Astrocyte (in vitro differentiated cells and primary cell): ENCODE results near the gene PTPRZ1.

Experiments used
- EZH2 ChIP-seq: IDR thresholded peaks from 2 replicates; pipeline ENCODE4 v1.6.1; 2012; ENCODE audit warnings: mild to moderate bottlenecking, low read length, inconsistent platforms; ENCODE audit not compliant: insufficient read depth
- TF ChIP-seq, protein P1 (sequence below): IDR thresholded peaks from 2 replicates; pipeline ENCODE4 v1.5.1; 2011; ENCODE audit warnings: low read depth, mild to moderate bottlenecking, inconsistent platforms, low read length, moderate library complexity; ENCODE audit not compliant: insufficient read depth

DNA sequence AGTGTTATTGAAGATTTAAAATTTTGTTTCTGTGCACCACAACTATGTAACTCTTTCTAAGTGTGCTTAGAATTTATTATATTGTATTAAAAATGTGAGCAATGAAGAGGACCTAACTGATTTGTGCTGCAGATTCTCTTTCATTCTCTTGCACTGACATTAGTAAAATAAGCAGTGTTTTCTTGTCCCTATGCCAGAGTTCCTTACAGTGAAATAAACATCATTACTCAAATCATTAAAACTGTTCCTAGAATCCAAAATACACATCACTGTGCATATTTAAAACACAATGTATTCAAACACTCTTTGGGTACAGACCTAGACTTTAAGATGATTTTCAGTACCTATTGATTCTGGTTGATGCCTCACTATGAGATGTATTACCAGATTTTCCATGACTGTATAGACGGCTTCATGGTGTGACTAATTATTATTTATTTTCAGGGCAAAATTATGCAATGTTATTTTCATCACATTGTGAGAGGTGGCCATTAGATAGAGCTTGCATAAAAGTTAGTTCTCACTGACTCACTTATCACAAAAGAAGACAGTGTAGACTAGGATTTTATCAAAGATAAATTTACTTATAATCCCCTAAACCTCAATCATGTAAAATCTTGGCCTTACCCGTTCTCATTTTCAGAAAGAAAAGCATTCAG is 93.4 kb downstream of the PTPRZ1 start:
- TF ChIP-seq, protein P1, sequence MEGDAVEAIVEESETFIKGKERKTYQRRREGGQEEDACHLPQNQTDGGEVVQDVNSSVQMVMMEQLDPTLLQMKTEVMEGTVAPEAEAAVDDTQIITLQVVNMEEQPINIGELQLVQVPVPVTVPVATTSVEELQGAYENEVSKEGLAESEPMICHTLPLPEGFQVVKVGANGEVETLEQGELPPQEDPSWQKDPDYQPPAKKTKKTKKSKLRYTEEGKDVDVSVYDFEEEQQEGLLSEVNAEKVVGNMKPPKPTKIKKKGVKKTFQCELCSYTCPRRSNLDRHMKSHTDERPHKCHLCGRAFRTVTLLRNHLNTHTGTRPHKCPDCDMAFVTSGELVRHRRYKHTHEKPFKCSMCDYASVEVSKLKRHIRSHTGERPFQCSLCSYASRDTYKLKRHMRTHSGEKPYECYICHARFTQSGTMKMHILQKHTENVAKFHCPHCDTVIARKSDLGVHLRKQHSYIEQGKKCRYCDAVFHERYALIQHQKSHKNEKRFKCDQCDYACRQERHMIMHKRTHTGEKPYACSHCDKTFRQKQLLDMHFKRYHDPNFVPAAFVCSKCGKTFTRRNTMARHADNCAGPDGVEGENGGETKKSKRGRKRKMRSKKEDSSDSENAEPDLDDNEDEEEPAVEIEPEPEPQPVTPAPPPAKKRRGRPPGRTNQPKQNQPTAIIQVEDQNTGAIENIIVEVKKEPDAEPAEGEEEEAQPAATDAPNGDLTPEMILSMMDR = no peak
- TF ChIP-seq EZH2 = no peak
